Sigmoid colon (tissue), 3 donors: ENCODE results near the gene CEBPB.

Experiments used
- CTCF ChIP-seq, 4 experiments: fragments of 450-650 bp in 3 of 4; fragments of 200-600 bp in 1 of 4; IDR thresholded peaks; one replicate each; pipeline ENCODE4 v1.5.1; 2016 to 2019; ENCODE audit warnings: antibody characterized with exemption in 4 of 4, mild to moderate bottlenecking in 3 of 4, moderate library complexity in 2 of 4
- POLR2A ChIP-seq, 2 donors: fragments of 450-650 bp; IDR thresholded peaks; one replicate each; pipeline ENCODE4 v1.6.1; 2016; ENCODE audit warnings: antibody characterized with exemption in 2 of 2, mild to moderate bottlenecking in 2 of 2, moderate library complexity in 2 of 2

DNA sequence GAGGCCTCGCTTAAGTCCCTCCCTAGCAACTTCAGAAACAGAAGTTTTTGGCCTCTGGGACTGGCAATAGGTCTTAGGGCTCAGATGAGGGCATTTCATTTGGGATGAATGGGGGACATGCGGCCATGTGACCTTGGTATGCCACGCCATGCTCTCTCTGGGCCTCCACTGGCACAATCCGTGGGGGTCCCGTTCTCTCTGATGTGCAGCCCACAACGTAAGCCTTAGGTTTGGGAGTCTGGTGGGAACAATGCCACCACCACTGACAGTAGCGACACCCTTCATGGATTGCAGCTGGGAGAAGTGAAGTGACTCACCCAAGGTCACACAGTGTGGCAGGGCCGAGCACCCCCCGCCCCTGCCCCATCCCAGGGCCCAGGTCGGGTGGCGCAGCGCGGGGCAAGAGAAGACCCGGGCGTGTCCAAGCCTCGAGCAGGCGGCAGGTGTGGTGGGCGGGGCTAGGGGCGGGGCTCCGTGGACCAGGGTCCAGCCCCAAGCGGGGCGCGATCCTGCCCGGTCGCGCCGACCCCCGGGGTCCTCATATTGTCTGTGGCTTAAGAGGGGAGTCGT, 864 bp upstream of the CEBPB start:
- no peak for TF ChIP-seq CTCF (IDR thresholded peaks at IDR 0.05)
- no peak for TF ChIP-seq POLR2A (IDR thresholded peaks at IDR 0.05)
